Measurements from ENCODE around the gene USHBP1. TPM values are rescaled to one million over a fixed set of nuclear protein-coding genes. Genes with fewer than 3 reads are reported as not detected.
A peak's percentile ranks its signal among the peaks of the same experiment; 100 is the strongest.

The USHBP1 gene
- total RNA-seq, 1 experiment from 2014 or later: 12.3 TPM

DNA sequence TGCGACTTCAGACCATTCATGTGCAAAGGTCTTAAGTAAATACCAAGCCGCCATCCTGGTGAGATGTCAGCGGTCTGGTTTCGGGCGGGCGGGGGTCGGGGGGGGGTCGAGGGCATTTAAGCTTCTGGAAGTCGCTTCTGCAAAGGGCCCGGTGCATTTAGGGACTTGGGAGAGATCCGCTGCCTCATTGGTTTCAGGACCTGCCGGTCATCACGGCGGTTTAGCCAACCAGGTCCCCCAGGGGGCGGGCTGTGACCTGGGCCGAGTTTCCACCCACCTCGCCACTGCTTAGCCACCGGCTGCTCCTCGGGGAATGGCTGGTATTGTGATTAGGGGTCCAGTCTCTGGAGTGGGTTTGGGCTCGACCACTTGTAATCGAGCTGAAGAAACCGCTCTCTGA is 24.9 kb upstream of the USHBP1 start:
- peaks cover 10% of the 10 kb centered on the region for H3K4me1 Mint-ChIP-seq
- ATAC-seq (peak; percentile 52), DNase-seq (ENCODE audit: low spot score) (peak; percentile 91)
- no peaks in the 10 kb centered on the region; the same call in 1 of the 2 replicates for H3K27me3 Mint-ChIP-seq (ENCODE audit: low read depth)
- no peak overlapping the region for H3K27ac Mint-ChIP-seq
- peaks cover 5% of the 10 kb centered on the region for H3K36me3 Mint-ChIP-seq
- no peaks in the 10 kb centered on the region for H3K9me3 Mint-ChIP-seq
- ChIA-PET POLR2A (interaction anchor here (0.7 kb wide), 1 partner anchor 22 kb away, joined by 3 read pairs; the partner anchor contains the start of gene BABAM1), CTCF (interaction anchor here (0.6 to 1.5 kb wide), 3 partner anchors 29 to 163 kb away, joined by 3 to 7 read pairs (median 5); no protein-coding TSS in a partner anchor)
- TF ChIP-seq NFYB (CRISPR knock-in tag; conservative IDR thresholded peaks at IDR 0.05; ENCODE audit: low read depth): peak; percentile 88
- TF ChIP-seq ATF1 (CRISPR knock-in tag; IDR thresholded peaks at IDR 0.05): no peak
- peak overlapping the region; percentile 31 for H3K4me3 Mint-ChIP-seq

DNA sequence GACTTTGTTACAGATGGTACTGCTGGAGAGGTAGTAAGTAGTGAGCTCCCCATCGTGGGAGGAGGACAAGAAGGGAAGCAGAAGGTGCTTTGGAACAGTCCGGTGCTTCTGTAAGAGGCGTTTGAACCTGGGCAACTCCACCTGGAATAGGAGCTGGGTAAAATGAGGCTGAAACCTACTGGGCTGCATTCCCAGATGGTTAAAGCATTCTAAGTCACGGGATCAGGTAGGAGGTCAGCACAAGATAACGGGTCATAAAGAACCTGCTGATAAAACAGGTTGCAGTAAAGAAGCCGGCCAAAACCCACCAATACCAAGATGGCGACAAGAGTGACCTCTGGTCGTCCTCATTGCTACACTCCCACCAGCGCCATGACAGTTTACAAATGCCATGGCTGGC is 22.2 kb upstream of the USHBP1 start:
- Mint-ChIP-seq H3K36me3 (peaks cover 8% of the 10 kb centered on the region; the same call in 1 of the 2 replicates), H3K4me3 (no peak overlapping the region), H3K9me3 (no peaks in the 10 kb centered on the region), H3K27me3 (ENCODE audit: low read depth) (peaks cover 3% of the 10 kb centered on the region), H3K4me1 (peaks cover 3% of the 10 kb centered on the region; the same call in 1 of the 2 replicates), H3K27ac (no peak overlapping the region)
- TF ChIP-seq RORB (CRISPR knock-in tag; IDR thresholded peaks at IDR 0.05): no peak
- no peak for TF ChIP-seq ETV6 (CRISPR knock-in tag; IDR thresholded peaks at IDR 0.05)
- no peak for TF ChIP-seq ZNF232 (CRISPR knock-in tag; IDR thresholded peaks at IDR 0.05)
- TF ChIP-seq, protein P1, sequence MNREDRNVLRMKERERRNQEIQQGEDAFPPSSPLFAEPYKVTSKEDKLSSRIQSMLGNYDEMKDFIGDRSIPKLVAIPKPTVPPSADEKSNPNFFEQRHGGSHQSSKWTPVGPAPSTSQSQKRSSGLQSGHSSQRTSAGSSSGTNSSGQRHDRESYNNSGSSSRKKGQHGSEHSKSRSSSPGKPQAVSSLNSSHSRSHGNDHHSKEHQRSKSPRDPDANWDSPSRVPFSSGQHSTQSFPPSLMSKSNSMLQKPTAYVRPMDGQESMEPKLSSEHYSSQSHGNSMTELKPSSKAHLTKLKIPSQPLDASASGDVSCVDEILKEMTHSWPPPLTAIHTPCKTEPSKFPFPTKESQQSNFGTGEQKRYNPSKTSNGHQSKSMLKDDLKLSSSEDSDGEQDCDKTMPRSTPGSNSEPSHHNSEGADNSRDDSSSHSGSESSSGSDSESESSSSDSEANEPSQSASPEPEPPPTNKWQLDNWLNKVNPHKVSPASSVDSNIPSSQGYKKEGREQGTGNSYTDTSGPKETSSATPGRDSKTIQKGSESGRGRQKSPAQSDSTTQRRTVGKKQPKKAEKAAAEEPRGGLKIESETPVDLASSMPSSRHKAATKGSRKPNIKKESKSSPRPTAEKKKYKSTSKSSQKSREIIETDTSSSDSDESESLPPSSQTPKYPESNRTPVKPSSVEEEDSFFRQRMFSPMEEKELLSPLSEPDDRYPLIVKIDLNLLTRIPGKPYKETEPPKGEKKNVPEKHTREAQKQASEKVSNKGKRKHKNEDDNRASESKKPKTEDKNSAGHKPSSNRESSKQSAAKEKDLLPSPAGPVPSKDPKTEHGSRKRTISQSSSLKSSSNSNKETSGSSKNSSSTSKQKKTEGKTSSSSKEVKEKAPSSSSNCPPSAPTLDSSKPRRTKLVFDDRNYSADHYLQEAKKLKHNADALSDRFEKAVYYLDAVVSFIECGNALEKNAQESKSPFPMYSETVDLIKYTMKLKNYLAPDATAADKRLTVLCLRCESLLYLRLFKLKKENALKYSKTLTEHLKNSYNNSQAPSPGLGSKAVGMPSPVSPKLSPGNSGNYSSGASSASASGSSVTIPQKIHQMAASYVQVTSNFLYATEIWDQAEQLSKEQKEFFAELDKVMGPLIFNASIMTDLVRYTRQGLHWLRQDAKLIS (CRISPR knock-in tag; IDR thresholded peaks at IDR 0.05; ENCODE audit: borderline replicate concordance): no peak
- TF ChIP-seq MYBL2 (CRISPR knock-in tag; IDR thresholded peaks at IDR 0.05): no peak
- TF ChIP-seq, protein P2, sequence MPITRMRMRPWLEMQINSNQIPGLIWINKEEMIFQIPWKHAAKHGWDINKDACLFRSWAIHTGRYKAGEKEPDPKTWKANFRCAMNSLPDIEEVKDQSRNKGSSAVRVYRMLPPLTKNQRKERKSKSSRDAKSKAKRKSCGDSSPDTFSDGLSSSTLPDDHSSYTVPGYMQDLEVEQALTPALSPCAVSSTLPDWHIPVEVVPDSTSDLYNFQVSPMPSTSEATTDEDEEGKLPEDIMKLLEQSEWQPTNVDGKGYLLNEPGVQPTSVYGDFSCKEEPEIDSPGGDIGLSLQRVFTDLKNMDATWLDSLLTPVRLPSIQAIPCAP (CRISPR knock-in tag; IDR thresholded peaks at IDR 0.05): no peak
- TF ChIP-seq, protein P3, sequence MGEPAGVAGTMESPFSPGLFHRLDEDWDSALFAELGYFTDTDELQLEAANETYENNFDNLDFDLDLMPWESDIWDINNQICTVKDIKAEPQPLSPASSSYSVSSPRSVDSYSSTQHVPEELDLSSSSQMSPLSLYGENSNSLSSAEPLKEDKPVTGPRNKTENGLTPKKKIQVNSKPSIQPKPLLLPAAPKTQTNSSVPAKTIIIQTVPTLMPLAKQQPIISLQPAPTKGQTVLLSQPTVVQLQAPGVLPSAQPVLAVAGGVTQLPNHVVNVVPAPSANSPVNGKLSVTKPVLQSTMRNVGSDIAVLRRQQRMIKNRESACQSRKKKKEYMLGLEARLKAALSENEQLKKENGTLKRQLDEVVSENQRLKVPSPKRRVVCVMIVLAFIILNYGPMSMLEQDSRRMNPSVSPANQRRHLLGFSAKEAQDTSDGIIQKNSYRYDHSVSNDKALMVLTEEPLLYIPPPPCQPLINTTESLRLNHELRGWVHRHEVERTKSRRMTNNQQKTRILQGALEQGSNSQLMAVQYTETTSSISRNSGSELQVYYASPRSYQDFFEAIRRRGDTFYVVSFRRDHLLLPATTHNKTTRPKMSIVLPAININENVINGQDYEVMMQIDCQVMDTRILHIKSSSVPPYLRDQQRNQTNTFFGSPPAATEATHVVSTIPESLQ (CRISPR knock-in tag; IDR thresholded peaks at IDR 0.05): no peak
- TF ChIP-seq, protein P4, sequence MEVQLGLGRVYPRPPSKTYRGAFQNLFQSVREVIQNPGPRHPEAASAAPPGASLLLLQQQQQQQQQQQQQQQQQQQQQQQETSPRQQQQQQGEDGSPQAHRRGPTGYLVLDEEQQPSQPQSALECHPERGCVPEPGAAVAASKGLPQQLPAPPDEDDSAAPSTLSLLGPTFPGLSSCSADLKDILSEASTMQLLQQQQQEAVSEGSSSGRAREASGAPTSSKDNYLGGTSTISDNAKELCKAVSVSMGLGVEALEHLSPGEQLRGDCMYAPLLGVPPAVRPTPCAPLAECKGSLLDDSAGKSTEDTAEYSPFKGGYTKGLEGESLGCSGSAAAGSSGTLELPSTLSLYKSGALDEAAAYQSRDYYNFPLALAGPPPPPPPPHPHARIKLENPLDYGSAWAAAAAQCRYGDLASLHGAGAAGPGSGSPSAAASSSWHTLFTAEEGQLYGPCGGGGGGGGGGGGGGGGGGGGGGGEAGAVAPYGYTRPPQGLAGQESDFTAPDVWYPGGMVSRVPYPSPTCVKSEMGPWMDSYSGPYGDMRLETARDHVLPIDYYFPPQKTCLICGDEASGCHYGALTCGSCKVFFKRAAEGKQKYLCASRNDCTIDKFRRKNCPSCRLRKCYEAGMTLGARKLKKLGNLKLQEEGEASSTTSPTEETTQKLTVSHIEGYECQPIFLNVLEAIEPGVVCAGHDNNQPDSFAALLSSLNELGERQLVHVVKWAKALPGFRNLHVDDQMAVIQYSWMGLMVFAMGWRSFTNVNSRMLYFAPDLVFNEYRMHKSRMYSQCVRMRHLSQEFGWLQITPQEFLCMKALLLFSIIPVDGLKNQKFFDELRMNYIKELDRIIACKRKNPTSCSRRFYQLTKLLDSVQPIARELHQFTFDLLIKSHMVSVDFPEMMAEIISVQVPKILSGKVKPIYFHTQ (CRISPR knock-in tag; IDR thresholded peaks at IDR 0.05): no peak
- no peak for TF ChIP-seq SOX15 (CRISPR knock-in tag; IDR thresholded peaks at IDR 0.05)
- no peak for TF ChIP-seq ZNF416 (CRISPR knock-in tag; IDR thresholded peaks at IDR 0.05)
- no peak for TF ChIP-seq HMGA2 (CRISPR knock-in tag; IDR thresholded peaks at IDR 0.05)
- no peak for TF ChIP-seq NFE2L1 (CRISPR knock-in tag; IDR thresholded peaks at IDR 0.05)
- TF ChIP-seq NR1H2 (CRISPR knock-in tag; IDR thresholded peaks at IDR 0.05): no peak
- TF ChIP-seq, protein P5, sequence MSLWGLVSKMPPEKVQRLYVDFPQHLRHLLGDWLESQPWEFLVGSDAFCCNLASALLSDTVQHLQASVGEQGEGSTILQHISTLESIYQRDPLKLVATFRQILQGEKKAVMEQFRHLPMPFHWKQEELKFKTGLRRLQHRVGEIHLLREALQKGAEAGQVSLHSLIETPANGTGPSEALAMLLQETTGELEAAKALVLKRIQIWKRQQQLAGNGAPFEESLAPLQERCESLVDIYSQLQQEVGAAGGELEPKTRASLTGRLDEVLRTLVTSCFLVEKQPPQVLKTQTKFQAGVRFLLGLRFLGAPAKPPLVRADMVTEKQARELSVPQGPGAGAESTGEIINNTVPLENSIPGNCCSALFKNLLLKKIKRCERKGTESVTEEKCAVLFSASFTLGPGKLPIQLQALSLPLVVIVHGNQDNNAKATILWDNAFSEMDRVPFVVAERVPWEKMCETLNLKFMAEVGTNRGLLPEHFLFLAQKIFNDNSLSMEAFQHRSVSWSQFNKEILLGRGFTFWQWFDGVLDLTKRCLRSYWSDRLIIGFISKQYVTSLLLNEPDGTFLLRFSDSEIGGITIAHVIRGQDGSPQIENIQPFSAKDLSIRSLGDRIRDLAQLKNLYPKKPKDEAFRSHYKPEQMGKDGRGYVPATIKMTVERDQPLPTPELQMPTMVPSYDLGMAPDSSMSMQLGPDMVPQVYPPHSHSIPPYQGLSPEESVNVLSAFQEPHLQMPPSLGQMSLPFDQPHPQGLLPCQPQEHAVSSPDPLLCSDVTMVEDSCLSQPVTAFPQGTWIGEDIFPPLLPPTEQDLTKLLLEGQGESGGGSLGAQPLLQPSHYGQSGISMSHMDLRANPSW (CRISPR knock-in tag; conservative IDR thresholded peaks at IDR 0.05; ENCODE audit: low read depth): no peak
- no peak for TF ChIP-seq JAZF1 (CRISPR knock-in tag; IDR thresholded peaks at IDR 0.05)
- ATAC-seq (no peak), DNase-seq (ENCODE audit: low spot score) (no peak)
- CTCF ChIA-PET: interaction anchor here (0.6 kb wide), 1 partner anchor 45 kb away, joined by 4 read pairs; no protein-coding TSS in a partner anchor
- POLR2A ChIA-PET: no interaction called here

All from WTC11 (cell line).